GM12878 (cell line): ENCODE data around the gene PLOD3.

Source experiments
- CTCF ChIP-seq, 3 experiments: IDR thresholded peaks in 2 of 3; conservative IDR thresholded peaks in 1 of 3; 2 replicates each; pipeline ENCODE4 v1.5.1; 2011; ENCODE audit warnings: low read depth in 3 of 3, low read length in 3 of 3, mild to moderate bottlenecking in 3 of 3, control low read depth in 2 of 3, moderate library complexity in 2 of 3, inconsistent platforms in 1 of 3, mixed read lengths in 1 of 3; ENCODE audit not compliant: control insufficient read depth in 2 of 3, insufficient read depth in 1 of 3; ENCODE audit errors: extremely low read depth in 1 of 3
- GATAD2B ChIP-seq: fragments of 450-650 bp; conservative IDR thresholded peaks from 2 replicates; pipeline ENCODE4 v1.6.1; 2017; ENCODE audit warnings: low read depth, mild to moderate bottlenecking, moderate library complexity
- TAF1 ChIP-seq: IDR thresholded peaks from 2 replicates; pipeline ENCODE4 v1.6.1; 2011; ENCODE audit warnings: mild to moderate bottlenecking, low read depth, low read length, borderline replicate concordance
- TF ChIP-seq, protein P1 (sequence below): IDR thresholded peaks from 2 replicates; pipeline ENCODE4 v1.6.1; 2012; ENCODE audit warnings: low read depth, low read length, improper control_type of control experiment

DNA sequence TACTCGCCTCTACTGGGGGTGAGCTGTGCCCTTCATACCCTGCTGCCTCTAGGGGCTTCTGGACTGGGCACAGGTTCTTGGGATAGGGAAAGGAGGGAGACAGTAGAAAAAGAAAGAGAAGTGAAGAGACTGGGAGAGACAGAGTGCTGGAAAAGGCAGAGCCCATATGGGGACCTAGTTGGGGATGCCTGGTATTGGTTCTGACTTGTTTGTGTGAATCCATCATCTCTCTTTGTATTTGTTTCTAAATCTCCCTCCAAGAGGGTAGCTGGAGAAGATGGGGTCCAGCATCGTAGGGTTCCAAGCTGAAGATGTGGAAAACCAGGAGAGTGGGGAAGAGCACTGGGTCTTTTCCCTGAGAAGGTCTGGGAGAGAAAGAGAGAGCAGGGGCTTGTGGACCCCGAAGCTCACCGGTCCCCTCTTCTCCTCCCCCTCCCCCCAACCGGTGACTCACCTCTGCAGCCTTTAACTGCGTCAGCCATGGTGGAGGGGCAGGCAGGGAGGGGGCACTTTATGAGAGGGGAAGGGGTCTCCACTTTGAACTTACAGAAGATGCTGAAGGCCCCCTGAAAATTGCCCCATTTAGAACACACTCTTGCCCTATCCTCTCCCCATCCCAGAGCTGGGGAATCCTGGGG lies 48.9 kb downstream of the PLOD3 start:
- no peak for TF ChIP-seq CTCF (IDR thresholded peaks at IDR 0.05 in 2 of 3, conservative IDR thresholded peaks at IDR 0.05 in 1 of 3; ENCODE audit: control insufficient read depth in 2 of 3, extremely low read depth in 1 of 3, insufficient read depth in 1 of 3, low read depth in 3 of 3, low read length in 3 of 3)
- no peak for TF ChIP-seq GATAD2B
- TF ChIP-seq, protein P1, sequence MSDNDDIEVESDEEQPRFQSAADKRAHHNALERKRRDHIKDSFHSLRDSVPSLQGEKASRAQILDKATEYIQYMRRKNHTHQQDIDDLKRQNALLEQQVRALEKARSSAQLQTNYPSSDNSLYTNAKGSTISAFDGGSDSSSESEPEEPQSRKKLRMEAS: no peak
- no peak for TF ChIP-seq TAF1
